Right lobe of liver (tissue), 6 donors: ENCODE results near the gene SH3BGRL3. TPM values are rescaled to one million over a fixed set of nuclear protein-coding genes. Genes with fewer than 3 reads are reported as not detected.
"Not testable (repeated sequence)": the region's sequence is repeated elsewhere in the genome, so short reads cannot be mapped to it uniquely, and the experiment has no call there.

Source experiments
- ATAC-seq, 4 donors: fragments of 200-7000 bp; cut with Tn5 transposase; one replicate each; pipeline ENCODE4 v1.9.1; 2020; ENCODE audit warnings: mild to moderate bottlenecking in 4 of 4, moderate library complexity in 4 of 4
- DNase-seq, 3 donors: peaks; one replicate each; pipeline ENCODE4 v3.0.0-alpha.2; 2020
- H3K27ac ChIP-seq, 3 donors: fragments of 200-600 bp; one replicate each; pipeline ENCODE4 v1.8.0; 2022
- H3K27me3 ChIP-seq, 2 donors: fragments of 200-600 bp; one replicate each; pipeline ENCODE4 v1.8.0; 2022
- H3K36me3 ChIP-seq, 4 donors: fragments of 200-600 bp; sonication (generic) in 1 of 4; one replicate each; pipeline versions ENCODE4 v1.5.1 to v1.8.0; 2017 to 2022; ENCODE audit warnings: control low read depth in 1 of 4
- H3K4me1 ChIP-seq, 4 donors: fragments of 200-600 bp; sonication (generic) in 1 of 4; one replicate each; pipeline versions ENCODE4 v1.5.1 to v1.8.0; 2017 to 2022; ENCODE audit warnings: control low read depth in 1 of 4
- H3K4me3 ChIP-seq, 3 donors: fragments of 200-600 bp; one replicate each; pipeline ENCODE4 v1.8.0; 2022
- H3K9me3 ChIP-seq, 4 donors: fragments of 200-600 bp; sonication (generic) in 1 of 4; one replicate each; pipeline versions ENCODE4 v1.5.1 to v1.8.0; 2017 to 2022; ENCODE audit warnings: control low read depth in 1 of 4
- CTCF ChIP-seq, 4 donors: fragments of 200-600 bp in 3 of 4; fragments of 450-650 bp in 1 of 4; IDR thresholded peaks; one replicate each; pipeline versions ENCODE4 v1.5.1 to v1.8.0; 2016 to 2022; ENCODE audit warnings: antibody characterized with exemption in 4 of 4, mild to moderate bottlenecking in 2 of 4
- POLR2A ChIP-seq: fragments of 450-650 bp; IDR thresholded peaks from one replicate; pipeline ENCODE4 v1.6.1; 2017; ENCODE audit warnings: antibody characterized with exemption, mild to moderate bottlenecking
- WGBS: methylation state at CpG from one replicate; pipeline ENCODE4 v1.1.6; 2018; ENCODE audit warnings: low coverage, low lambda C conversion rate; ENCODE audit not compliant: insufficient coverage; ENCODE audit errors: missing lambda C conversion rate; 5-methylcytosine and 5-hydroxymethylcytosine counted together
- intact Hi-C, 2 donors: fragments of 100-400 bp; cut with DNase I; formaldehyde crosslinking; loops; one replicate each; pipeline versions ENCODE4 v1.11.2 to v1.14.1; 2022
- long read RNA-seq: library from polyadenylated mRNA; unstranded; transcript quantifications from one replicate; pipeline ENCODE4 v2.0.0, GENCODE V29; 2019
- total RNA-seq, 6 experiments: library from RNA; depleted of rRNA in 2 of 6; stranded (reverse); fragments of >200 nt in 2 of 6; fragmentation: NEBNext Ultra II Directional in 3 of 6; extraction: Animal tissue kit (Norgen Biotek cat#: 25700) in 3 of 6; gene quantifications; one replicate each; pipeline versions ENCODE4 v1.1.0 to v1.2.4, GENCODE V29; 2016 to 2023
- donor health status: DM: no; HTN: yes; CAD: no.
- donor health status: DM: no; HTN: no; CAD: no.
- donor health status: DM: no; HTN: no; CAD: no.
- donor health status: DM: no; HTN: yes; CAD: no.
- donor health status: DM: no; HTN: yes; CAD: no.

Gene SH3BGRL3
- total RNA-seq = 10 to 100 TPM; 26.3 to 61.8 (median 34.9) TPM
- long read RNA-seq, transcript SH3BGRL3-201 (3 exons, 1,661 nt) = major isoform, 19 of 20 reads
- long read RNA-seq, partial matches to known transcripts = 1 of 20 reads
- long read RNA-seq, other reads (novel, unspliced or antisense) = 0 of 20 reads

- peak; percentile 11 to 41 (median 34) for TF ChIP-seq CTCF (IDR thresholded peaks at IDR 0.05)
- peak; percentile 99 for TF ChIP-seq POLR2A
- Histone ChIP-seq H3K36me3 (no peaks in the 10 kb centered on the region), H3K9me3 (no peaks in the 10 kb centered on the region), H3K4me1 (peaks cover 0 to 49% (median 21%) of the 10 kb centered on the region in 4 donors), H3K27me3 (no peaks in the 10 kb centered on the region), H3K27ac (peak within 1 kb of the TSS; percentile 88 to 93 (median 91)), H3K4me3 (peak within 1 kb of the TSS; percentile 92 to 99 (median 92))
- WGBS = 7% methylated on average over 7 of the region's 66 CpGs
- ATAC-seq (peak; percentile 74 to 90 (median 89)), DNase-seq (peak; percentile 92 to 93 (median 93))
- intact Hi-C loops = loop anchor here (5.0 to 10.0 kb wide), 2 partner anchors 43 to 85 kb away; no protein-coding TSS in a partner anchor
These were observed at the start of gene SH3BGRL3 for GRCh38 chr1:26279456-26280332. TSS of gene SH3BGRL3 (plus strand) at chr1:26280086. CDS start at chr1:26280156, 70 bp downstream.

GRCh38 chr1:26230682-26231081 lies 49.2 kb upstream of the SH3BGRL3 start:
- ATAC-seq, H3K9me3 ChIP-seq, H3K27me3 ChIP-seq, H3K4me1 ChIP-seq, DNase-seq, H3K4me3 ChIP-seq, intact Hi-C loops, H3K27ac ChIP-seq, H3K36me3 ChIP-seq: not testable (repeated sequence)
- 79% methylated on average over 2 of the region's 2 CpGs for WGBS

- H3K27ac ChIP-seq = peak within 1 kb of the TSS; percentile 58 to 80 (median 70)
- H3K27me3 ChIP-seq = no peaks in the 10 kb centered on the region
- peak within 1 kb of the TSS; percentile 57 to 72 (median 69) for H3K4me3 ChIP-seq
- peaks cover 0 to 4% (median 0%) of the 10 kb centered on the region in 4 donors for H3K36me3 ChIP-seq
- peaks cover 0 to 16% (median 3%) of the 10 kb centered on the region in 4 donors for H3K4me1 ChIP-seq
- whole genome bisulfite sequencing = 0% methylated on average over 16 of the region's 73 CpGs
- DNase-seq = peak; percentile 99
- peak; percentile 95 to 96 (median 96) for ATAC-seq
- intact Hi-C loops = no loop called here
- no peaks in the 10 kb centered on the region for H3K9me3 ChIP-seq
- TF ChIP-seq CTCF (IDR thresholded peaks at IDR 0.05) = peak; percentile 81 to 91 (median 89)
- TF ChIP-seq POLR2A = peak; percentile 95
These were observed 45.8 kb upstream of the SH3BGRL3 start, which contains the start of gene CEP85 for GRCh38 chr1:26233903-26234643. TSS of gene CEP85 (plus strand) at chr1:26234200. CDS start at chr1:26239784, 5,584 bp downstream.

- H3K4me1 ChIP-seq = peaks cover 0 to 16% (median 3%) of the 10 kb centered on the region in 4 donors
- H3K27ac ChIP-seq = peak overlapping the region; percentile 58 to 80 (median 70)
- H3K9me3 ChIP-seq = no peaks in the 10 kb centered on the region
- 2% methylated on average over 23 of the region's 30 CpGs for WGBS
- intact Hi-C loops = no loop called here
- H3K36me3 ChIP-seq = no peaks in the 10 kb centered on the region
- DNase-seq (no peak), ATAC-seq (peak in 2 of 4 donors; percentile 1 to 2)
- peak overlapping the region; percentile 57 to 72 (median 69) for H3K4me3 ChIP-seq
- no peaks in the 10 kb centered on the region for H3K27me3 ChIP-seq
- TF ChIP-seq POLR2A = no peak
These were observed 45.1 kb upstream of the SH3BGRL3 start for GRCh38 chr1:26234644-26235370.
